ENCODE measurements around the gene FAM200A. TPM values are rescaled to one million over a fixed set of nuclear protein-coding genes. Genes with fewer than 3 reads are reported as not detected.

FAM200A gene
- total and polyA plus RNA-seq, 2 of the 8 experiments (the other 6 are each of a cell fraction or from before 2014, with no cell fraction given) = 4.3 to 7.5 TPM

GRCh38 chr7:99599836-99600235 is 47.9 kb upstream of the FAM200A start:
- WGBS, 2 experiments (ENCODE audit: extremely low coverage in 1 of 2, insufficient coverage in 1 of 2, insufficient read length in 1 of 2, insufficient replicate concordance in 2 of 2, low coverage in 1 of 2, low lambda C conversion rate in 2 of 2, missing lambda C conversion rate in 1 of 2) = 92% methylated on average over 4 of the region's 4 CpGs; no CpG with 5 or more reads in 1 of the 2 experiments
- Histone ChIP-seq H3K14ac (ENCODE audit: insufficient read length) (no peak overlapping the region), H4K91ac (replicated peaks; ENCODE audit: insufficient read length, low read length) (no peak overlapping the region), H3K27me3 (replicated peaks in 1 of 4; ENCODE audit: control insufficient read depth in 3 of 4, extremely low read depth in 1 of 4, insufficient read depth in 3 of 4, low read length in 3 of 4) (no peaks in the 10 kb centered on the region), H3K9me3 (ENCODE audit: insufficient read depth in 2 of 2, low read depth in 1 of 2, low read length in 1 of 2) (no peaks in the 10 kb centered on the region), H3K4me1 (replicated peaks in 1 of 4; ENCODE audit: control insufficient read depth in 3 of 4, insufficient read depth in 4 of 4, low read length in 3 of 4) (peaks cover 0 to 3% (median 2%) of the 10 kb centered on the region in 4 experiments; a peak in 3 of 7 replicates), H3K56ac (replicated peaks; ENCODE audit: insufficient read length, low read depth, low read length) (no peak overlapping the region), H2BK5ac (ENCODE audit: low read depth, low read length) (no peak overlapping the region), H2AFZ (ENCODE audit: low read length) (no peak overlapping the region), H3K79me2 (ENCODE audit: control insufficient read depth in 1 of 2, insufficient read depth in 2 of 2, low read length in 2 of 2) (no peaks in the 10 kb centered on the region), H3K9ac (replicated peaks in 1 of 4; ENCODE audit: extremely low read depth in 1 of 4, low read depth in 3 of 4, low read length in 3 of 4) (no peak overlapping the region), H3K27ac (ENCODE audit: low read depth, low read length) (no peak overlapping the region), H3K4me2 (ENCODE audit: insufficient read depth in 1 of 2, low read depth in 2 of 2, low read length in 2 of 2) (no peak overlapping the region), H2BK120ac (replicated peaks; ENCODE audit: low read depth, low read length) (no peak overlapping the region), H3K4ac (replicated peaks; ENCODE audit: insufficient read length, low read depth, low read length) (no peak overlapping the region), H4K5ac (ENCODE audit: insufficient read length, low read depth, low read length) (no peak overlapping the region), H2BK20ac (ENCODE audit: low read length) (no peak overlapping the region), H4K20me1 (replicated peaks in 1 of 2; ENCODE audit: control insufficient read depth in 1 of 2, insufficient read depth in 2 of 2, low read length in 2 of 2) (no peaks in the 10 kb centered on the region), H3K79me1 (ENCODE audit: low read depth, low read length) (no peaks in the 10 kb centered on the region), H2BK15ac (ENCODE audit: low read length) (no peak overlapping the region), H3K23me2 (ENCODE audit: low read depth, low read length) (no peaks in the 10 kb centered on the region; the same call in 1 of the 2 replicates), H3K4me3 (ENCODE audit: extremely low read depth in 1 of 4, insufficient read depth in 2 of 4, low read depth in 3 of 4, low read length in 4 of 4) (no peak overlapping the region), H3K36me3 (ENCODE audit: control insufficient read depth in 2 of 4, insufficient read depth in 4 of 4, low read length in 3 of 4) (no peaks in the 10 kb centered on the region), H2AK5ac (ENCODE audit: low read depth, low read length) (no peak overlapping the region), H2BK12ac (ENCODE audit: low read depth, low read length) (no peak overlapping the region), H4K8ac (ENCODE audit: extremely low read depth, insufficient read depth, low read length) (no peak overlapping the region), H3K18ac (ENCODE audit: extremely low read depth, low read length) (no peak overlapping the region), H3K23ac (ENCODE audit: insufficient read length) (no peak overlapping the region)
- CTCF ChIA-PET (ENCODE audit: partially characterized antibody) = no interaction called here
- POLR2A ChIA-PET (ENCODE audit: partially characterized antibody) = interaction anchor here (0.6 to 2.8 kb wide), 5 partner anchors 17 to 334 kb away, joined by 3 to 11 read pairs (median 5); partner anchors contain the start of genes ZNF655 and ZSCAN25
- FAIRE-seq (no peak), DNase-seq (ENCODE audit: low read depth in 1 of 2, low spot score in 2 of 2) (peak in 1 of 2 experiments; percentile 33)
- TF ChIP-seq POU5F1 (IDR thresholded peaks at IDR 0.05; ENCODE audit: low read depth, low read length) (no peak), EZH2 (IDR thresholded peaks at IDR 0.05; ENCODE audit: low read depth, low read length, severe bottlenecking) (no peak), TEAD4 (IDR thresholded peaks at IDR 0.05; ENCODE audit: low read depth, low read length) (no peak)

Data from H1 (cell line).